Effector CD8-positive, alpha-beta T cell (primary cell): ENCODE data around the gene FNDC3B.

Experiments
- DNase-seq: peaks from one replicate; lab custom pipeline; 2025; lab: John Stamatoyannopoulos, UW

Gene FNDC3B

DNA sequence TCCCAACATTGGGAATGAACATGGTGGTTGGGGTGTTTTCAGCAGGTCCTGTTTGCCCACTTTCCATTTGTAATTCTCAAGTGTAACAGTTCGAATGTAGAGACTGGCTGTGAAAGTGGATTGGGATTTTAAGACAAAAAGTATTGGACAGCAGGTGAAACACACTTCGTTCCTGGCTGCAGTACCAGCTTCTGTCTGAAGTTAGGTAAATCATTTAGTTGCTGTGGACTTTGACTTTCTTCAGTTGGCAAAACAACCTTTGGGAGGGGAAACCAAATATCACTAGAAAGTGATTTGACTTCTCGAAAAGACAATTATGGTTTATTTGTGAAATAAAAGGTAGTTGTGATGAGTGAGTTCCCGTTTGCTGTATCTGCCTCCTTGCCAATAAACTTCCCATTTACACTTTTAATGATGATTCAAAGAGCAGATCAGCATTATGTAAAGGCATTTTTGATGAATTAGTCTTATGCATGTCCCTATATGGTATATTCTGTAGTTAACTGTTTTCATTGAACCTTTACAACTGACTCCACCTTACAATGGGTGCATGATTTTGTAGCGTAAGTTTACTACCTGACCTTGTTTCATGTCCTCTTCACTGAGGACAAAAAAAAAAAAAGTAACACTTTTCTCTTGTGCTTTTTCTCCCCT lies 34.0 kb downstream of the FNDC3B start:
- no peak for DNase-seq

DNA sequence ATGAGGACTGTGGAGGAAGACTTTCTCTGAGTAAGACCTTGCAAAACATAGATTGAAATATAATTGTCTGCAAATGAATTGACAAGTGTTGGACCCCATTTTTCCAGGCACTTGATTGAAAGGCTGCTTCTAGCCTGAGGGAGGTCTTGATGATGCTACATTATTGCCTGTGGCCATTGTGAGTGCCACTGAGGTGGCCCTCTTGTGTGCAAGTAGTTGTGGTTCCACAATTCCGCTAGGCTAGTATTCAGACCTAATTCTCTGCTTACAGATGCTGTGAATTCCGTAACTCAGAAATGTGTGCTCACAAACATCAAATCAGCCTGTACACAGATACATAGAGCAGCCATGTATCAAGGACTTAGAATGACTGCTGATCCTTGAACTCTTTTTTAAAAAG lies 34.7 kb downstream of the FNDC3B start:
- DNase-seq = no peak

DNA sequence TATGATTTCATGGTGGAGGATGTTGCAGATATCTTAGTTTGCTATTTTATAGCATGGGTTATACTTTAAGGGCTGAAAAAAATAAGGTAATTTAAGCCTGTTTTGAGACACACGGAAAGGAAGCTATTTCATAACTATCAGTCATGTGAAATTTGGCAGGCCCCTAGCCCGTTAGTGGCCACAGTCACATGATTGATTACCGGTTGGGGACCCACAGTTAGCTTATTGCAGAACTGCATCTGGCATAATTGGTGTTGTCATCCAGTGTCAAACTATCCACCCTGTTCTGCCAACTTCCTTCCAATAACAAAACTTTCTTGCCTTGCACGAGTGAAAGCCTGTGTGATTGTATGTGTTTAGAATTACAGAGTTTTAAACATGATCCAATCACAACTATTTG lies 35.2 kb downstream of the FNDC3B start:
- DNase-seq = no peak

DNA sequence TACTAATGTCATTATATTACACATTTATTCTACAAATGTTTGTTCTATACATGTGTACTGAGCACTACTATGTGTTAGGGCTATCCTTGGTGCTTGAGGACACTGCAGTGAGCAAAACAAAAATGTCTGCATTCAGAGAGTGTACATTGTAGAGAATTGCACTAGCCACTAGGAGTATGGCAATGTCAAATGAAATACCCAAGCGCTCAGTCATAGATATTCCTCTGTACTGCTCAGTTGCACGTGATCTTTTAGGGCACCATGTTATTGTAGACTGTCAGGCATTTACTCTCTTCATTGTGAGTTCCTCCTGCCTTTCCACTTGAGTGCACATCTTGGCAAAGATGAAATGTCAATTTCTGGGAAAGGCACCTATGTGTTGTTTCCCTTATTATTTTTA lies 36.8 kb downstream of the FNDC3B start:
- DNase-seq = no peak

DNA sequence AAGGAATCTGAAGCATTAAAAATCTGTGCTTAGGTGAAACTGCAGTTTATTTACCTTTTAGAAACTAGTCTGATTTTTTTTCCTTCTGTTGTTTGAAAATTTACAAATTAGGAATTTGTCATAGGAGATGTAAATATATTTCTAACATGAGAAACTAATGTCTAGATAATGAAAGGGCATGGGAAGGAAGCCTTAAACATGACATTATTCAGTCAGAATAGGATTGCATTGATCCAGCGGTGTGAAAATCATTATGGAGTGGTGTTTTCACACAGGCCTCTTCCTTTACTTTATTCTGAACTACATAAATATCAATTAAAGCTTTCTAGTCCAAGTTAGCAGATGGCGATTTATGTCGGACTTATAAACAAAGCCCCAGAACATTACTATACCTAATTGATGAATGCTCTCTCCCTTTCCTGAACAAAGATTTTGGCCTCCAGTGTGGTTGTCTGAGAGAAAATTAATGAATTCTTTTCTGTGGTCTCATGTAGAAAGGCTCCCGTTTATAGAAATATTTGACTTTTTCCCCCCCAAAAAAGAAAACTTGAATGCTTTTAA lies 37.9 kb downstream of the FNDC3B start:
- DNase-seq = no peak

DNA sequence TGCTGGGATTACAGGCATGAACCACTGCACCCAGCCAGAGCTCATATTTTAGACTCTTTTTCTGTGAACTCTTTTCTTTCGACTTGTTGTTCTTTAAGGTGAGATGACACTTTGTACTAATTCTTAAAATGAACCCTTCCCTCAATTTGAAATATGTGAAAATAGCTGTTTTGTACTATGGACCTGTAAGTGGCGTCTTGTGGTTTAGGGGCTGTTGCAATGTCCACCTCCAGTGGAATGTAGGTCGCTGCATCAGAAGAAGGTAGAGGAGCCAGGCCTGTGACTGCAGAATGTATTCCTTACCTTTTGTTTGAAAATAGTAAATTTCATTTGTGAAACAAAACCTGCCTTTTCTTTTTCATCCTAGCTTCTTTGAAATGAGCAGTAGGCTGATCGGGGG lies 38.9 kb downstream of the FNDC3B start:
- no peak for DNase-seq

DNA sequence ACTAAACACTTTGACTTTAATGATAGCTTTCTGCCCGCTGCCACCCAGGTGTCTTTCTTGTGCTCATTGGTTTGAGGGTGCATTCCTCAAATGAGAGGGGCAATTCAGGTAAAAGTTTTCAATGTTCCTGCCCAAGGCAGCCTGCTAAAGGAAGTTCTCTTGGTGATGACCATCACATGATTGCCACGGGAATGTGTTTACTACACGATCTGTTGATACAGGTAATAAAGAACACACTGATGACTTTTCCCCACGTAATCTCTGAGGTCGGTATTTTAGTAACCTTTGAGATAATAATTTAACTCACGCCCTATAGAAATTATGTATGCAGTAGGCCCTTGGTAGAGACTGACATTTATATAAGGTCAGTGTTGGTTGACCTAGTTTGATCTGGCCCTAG lies 39.3 kb downstream of the FNDC3B start:
- no peak for DNase-seq

DNA sequence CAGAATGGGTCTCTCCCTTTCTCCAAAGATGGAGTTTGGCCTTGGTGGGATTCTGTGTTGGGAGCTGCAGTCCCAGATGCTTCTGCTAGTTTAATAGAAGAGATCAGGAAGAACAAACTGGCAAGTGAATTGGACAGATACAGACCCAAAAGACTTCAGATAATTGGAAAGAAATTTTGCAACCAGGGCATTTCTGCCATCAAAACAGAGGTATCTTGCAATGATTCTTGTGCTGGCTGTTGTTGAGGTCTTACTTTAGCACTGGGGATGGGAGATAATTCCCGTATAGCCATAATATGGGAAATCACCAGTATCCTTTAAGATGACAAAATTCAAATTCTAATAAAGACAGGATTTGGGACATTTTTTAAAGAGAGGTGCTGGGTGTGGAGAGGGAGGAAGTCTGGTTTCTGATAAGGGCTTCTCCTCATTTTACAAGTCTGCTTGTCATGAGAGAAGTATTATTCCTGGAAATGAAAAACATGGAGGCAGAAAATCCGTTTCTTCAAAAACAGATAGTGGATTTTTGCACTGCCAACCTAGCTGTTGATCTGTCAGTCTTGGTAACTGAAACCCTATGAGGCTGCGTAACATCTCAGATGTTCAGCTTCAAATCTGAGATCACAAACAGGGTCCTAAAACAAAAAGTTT lies 40.1 kb downstream of the FNDC3B start:
- no peak for DNase-seq

DNA sequence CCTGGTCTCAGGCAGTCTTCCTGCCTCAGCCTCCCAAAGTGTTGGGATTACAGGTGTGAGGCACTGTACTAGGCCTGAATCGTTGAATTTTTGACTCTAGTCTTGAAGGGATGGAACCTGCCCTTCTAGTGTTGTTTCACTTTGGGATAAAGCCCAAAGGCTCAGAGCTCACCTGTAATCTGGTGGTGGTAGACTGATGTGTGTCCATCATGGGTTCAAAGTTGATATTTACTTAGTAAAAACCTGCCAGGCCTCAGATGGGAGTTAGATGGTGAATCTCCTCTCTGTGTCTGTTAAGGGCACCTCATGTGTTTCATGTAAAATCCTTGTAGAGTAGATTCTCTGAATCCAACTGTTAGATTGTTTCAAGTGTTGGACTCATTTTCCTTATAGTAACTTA lies 41.1 kb downstream of the FNDC3B start:
- no peak for DNase-seq

DNA sequence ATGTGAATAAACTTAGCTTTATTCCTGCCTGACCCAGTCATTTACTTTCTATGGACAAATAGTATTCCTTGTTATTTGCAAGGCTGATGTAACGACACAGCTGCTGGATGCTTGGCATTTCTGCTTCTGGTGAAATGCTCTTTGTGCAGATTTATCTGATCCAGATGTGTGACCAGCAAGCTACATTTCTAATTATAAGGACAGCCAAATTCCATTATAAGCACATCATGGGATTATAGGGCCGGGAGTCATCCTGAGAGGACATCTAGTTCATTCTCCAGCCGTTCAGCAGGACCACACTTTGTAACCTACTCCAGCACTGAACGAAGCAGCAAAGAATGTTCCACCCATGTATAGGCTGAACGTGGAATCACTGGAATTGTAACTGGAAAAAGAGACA lies 42.9 kb downstream of the FNDC3B start:
- DNase-seq = no peak

DNA sequence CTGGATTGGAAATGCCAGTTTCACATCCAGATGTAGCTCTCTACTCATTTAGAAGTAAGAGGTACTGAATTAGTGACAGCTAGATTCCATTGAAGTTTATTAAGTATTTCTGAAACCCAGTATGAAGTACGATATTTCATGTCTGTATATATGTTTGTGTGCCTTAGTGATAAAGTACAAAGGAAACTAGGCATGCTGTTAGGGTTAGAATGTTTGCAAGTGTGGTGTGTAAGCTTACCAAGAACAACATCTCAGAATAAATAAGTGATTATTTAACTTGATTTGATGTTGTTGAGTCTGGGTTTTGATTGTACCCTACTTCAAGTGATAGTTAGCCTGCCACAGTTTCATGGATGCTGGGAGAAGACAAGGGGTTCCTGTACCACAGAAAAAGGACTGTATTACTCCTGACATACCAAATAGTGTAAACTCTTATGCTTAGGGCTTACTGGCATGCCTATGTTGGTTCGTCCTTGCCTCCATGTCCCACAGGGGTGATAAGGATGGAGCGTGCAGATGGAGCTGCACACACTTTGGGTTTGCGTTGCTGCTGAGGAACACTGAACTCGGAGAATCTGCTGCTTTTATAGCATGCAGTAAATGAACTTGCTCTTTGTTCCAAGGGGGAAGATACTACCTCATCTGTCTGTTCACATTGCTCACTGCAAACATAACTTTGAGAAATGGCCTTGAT lies 43.6 kb downstream of the FNDC3B start:
- DNase-seq = no peak

DNA sequence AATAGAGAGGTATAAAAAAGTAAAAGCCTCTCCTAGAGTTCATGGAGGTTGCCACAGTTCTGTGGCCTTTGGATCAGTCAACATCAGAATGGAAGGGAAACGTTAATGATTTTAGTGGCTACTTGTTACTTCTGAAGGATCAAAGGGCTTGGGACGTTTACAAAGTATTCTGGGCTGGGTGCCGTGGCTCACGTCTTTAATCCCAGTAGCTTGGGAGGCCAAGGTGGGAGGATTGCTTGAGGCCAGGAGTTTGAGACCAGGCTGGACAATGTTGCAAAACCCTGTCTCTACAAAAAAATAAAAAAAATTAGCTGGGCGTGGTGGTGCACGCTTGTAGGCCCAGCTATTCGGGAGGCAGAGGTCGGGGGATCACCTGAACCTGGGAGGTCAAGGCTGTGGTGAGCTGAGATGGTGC lies 44.6 kb downstream of the FNDC3B start:
- DNase-seq = no peak

DNA sequence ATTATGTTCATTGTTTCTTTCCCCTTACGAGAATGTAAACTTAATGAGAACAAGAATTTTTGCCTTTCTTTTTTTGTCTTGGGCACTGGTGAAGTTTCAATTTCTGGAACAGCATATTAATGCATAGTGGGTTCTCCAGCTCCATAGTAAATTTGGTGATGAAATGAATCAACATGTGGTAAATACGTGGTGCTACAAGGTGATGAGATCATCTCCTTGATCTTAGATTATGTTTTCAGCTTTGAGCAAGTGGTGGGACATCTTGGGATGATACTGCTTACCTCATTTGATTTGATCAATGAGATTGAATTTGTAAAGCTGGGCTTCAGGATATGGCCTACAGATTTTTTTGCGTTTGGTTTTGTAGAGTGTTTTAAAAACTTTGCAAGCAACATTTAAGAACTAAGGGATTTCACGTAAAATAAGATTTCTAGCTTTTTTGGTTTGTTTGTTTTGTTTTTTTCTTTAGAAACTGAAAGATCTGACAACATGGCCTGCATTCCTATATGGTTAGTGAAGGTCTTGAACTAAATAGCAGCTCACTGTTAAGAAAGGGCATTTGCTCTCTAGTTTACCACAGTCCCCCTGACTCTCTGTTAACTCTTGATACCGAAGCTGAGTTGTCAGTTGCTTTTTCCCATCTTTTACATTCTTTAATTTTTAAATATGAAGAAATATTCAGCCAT lies 45.6 kb downstream of the FNDC3B start:
- DNase-seq = no peak

DNA sequence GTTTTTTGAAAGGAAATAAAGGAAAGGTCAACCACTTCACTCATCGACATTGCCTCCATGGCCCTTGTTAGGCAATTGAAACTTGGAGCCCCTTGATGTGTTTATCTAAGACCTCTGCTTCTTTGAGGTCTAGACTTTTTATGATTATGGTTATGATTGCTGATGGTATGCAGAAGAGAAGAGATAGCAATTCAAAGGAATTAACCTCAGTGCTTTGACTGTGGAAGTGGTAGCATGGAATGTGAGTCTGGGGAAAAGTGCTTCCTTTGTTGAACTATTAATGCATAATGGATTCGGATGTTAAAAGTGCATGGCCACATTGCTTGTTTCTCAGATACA lies 46.1 kb downstream of the FNDC3B start:
- no peak for DNase-seq

DNA sequence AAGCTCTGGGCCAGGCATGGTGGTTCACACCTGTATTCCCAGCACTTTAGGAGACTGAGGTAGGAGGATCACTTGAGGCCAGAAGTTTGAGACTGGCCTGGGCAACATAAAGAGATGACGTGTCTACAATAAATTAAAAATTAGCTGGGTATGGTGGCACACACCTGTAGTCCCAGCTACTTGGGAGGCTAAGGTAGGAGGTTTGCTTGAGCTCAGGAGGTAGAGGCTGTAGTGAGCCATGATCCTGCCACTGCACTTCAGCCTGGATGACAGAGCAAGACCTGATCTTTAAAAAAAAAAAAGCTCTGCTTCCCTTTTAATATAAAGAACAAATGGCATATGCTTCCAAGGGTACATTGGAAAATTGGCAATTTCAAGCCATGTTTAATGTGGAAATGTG lies 46.7 kb downstream of the FNDC3B start:
- no peak for DNase-seq

DNA sequence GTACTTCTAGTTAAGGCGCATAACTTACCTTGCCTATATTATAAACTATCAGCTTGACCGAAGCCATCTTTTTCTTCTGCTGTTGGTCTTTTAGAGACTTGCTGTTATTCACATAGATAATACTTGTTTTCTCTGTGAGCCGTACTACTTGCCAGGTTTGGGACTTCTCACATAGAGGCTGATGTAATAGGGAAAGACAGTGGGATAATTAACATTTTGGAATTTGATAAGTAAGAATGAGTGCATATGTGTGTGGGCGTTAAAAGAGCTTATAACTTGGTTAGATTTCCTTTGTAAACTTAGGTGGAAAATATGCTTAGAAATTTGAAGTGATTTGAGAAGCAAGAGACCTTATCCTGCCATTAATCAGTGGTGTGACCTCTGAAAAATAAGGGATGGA lies 47.8 kb downstream of the FNDC3B start:
- DNase-seq = no peak

DNA sequence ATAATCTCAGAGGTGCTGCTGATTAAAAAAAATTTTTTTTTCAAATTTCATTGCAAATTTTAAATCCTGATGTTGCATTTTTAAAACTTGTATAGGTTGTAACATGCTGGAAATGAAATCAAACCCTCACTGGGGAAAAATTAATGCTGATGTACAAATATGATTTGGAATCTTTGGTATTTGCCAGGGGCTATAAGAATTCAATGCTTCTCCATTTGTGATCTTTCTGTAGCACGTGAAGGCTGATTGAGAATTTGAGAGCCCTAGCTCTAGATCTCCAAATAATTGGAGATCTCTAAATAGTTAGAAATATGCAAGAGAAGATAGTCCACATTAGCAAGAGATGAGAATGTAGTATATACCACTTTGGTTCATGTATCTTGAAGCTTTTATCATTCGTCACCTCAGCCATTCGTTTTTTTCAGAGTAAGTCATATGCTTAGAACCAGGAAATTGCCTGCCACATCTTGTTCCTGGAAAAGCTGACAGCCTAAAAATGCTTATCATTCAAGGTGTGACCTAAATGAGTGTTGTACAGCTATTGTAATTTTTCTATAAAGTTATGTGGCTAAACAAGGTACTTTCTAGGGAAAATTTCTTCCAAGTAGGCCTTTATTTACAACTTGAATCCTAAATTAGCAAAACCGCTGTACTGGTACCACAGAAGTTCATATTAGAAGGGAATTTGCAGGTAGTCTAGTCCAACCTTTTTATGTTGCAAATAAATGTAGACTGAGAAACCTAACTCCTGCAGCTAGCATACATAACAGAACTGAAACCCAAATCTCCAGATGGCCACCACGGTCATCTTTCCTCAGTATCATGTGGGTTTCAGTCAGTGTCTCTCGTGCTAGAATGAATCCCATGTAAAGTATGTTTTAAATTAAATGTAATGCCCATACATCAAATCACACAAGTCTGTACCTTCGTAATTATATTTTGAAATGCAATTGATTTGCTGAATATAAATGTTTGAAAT lies 48.5 kb downstream of the FNDC3B start:
- no peak for DNase-seq

DNA sequence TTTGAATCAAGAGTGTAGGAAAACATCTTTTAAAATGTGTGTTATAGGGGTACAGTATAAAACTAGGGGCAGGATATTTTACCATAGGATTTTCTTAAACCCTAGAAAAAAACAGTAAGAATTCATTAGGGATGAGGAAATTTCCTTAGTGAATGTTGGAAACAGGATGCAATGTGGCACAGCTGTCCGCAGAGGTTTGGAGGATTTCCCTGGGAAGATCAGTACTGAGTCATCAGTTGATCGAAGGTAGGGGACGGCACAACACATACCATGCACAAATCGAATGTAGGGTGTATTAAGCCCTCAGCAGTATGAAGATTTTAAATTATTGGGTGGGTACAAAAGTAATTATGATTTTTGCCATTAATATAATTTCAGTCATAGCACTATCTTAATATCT lies 49.9 kb downstream of the FNDC3B start:
- no peak for DNase-seq

DNA sequence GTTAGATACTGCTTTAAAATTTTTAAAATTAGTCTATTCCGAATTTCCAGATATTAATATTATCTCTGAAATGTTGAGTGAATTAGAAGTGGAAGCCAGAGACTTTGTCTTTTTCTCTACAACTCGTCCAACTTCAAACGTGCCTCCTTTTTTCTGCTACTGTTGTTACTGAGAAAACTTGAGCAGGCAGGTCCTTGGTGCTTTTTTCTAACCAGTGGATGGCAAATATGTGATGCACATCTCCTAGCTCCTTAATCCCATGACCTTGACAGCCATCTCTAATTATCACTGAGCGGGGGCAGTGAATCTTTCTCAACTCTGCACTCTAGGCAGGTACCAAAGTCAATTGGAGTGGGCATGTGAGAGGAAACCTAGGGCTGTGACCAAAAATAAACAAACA lies 50.7 kb downstream of the FNDC3B start:
- no peak for DNase-seq

DNA sequence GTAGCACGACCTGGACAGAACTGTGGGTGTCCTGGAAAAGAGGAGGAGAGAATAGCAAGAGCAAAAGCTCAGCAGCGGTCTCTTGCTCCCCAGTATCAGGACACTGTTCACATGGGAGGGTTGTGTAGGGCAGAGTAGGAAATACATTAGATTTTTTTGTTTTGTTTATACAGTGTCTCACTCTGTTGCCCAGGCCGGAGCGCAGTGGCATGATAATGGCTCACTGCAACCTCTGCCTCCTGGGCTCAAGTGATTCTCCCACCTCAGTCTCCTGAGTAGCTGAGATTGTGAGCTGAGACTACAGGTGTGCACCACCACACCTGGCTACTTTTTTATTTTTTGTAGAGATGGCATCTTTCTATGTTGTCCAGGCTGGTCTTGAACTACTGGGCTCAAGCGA lies 53.3 kb downstream of the FNDC3B start:
- DNase-seq = no peak
